HG03039 (cell line): ENCODE results near the gene SEMA4A.
"Not testable (repeated sequence)": the region's sequence is repeated elsewhere in the genome, so short reads cannot be mapped to it uniquely, and the experiment has no call there.

ENCODE experiments used
- ATAC-seq: cut with Tn5 transposase; IDR thresholded peaks from one replicate; pipeline ENCODE4 v1.9.1; 2021; ENCODE audit warnings: mild to moderate bottlenecking, moderate library complexity; ENCODE audit not compliant: unreplicated experiment

SEMA4A gene

GRCh38 chr1:156153362-156153761 is at the start of gene SEMA4A:
TSS of gene SEMA4A (plus strand) at chr1:156153585. CDS start at chr1:156154579, 994 bp downstream.
- no peak for ATAC-seq

- ATAC-seq, result no peak
Measured at GRCh38 chr1:156104065-156104810, 49.1 kb upstream of the SEMA4A start.

- ATAC-seq, result no peak
Measured at GRCh38 chr1:156104861-156105832, 48.2 kb upstream of the SEMA4A start.

- ATAC-seq, result no peak
Measured at GRCh38 chr1:156106624-156107488, 46.5 kb upstream of the SEMA4A start.

GRCh38 chr1:156108057-156108456 is 45.3 kb upstream of the SEMA4A start:
- no peak for ATAC-seq

- ATAC-seq, result no peak
Measured at GRCh38 chr1:156108664-156109241, 44.6 kb upstream of the SEMA4A start.

GRCh38 chr1:156110252-156110651 is 43.1 kb upstream of the SEMA4A start:
- no peak for ATAC-seq

GRCh38 chr1:156111355-156111962 is 41.9 kb upstream of the SEMA4A start:
- ATAC-seq, result no peak

- ATAC-seq, result no peak
Measured at GRCh38 chr1:156112276-156113137, 40.9 kb upstream of the SEMA4A start.

- no peak for ATAC-seq
Measured at GRCh38 chr1:156113282-156113950, 40.0 kb upstream of the SEMA4A start.

- ATAC-seq, result peak; percentile 57
Measured at GRCh38 chr1:156114101-156114918, 39.1 kb upstream of the SEMA4A start, which contains the start of gene LMNA. TSS of gene LMNA (plus strand) at chr1:156114711. CDS start at chr1:156114919, 208 bp downstream.

GRCh38 chr1:156114919-156115513 is 38.4 kb upstream of the SEMA4A start:
- ATAC-seq, result peak; percentile 3

GRCh38 chr1:156115514-156116374 is 37.6 kb upstream of the SEMA4A start:
- ATAC-seq, result no peak

GRCh38 chr1:156116731-156117130 is 36.7 kb upstream of the SEMA4A start:
- not testable (repeated sequence) for ATAC-seq

- no peak for ATAC-seq
Measured at GRCh38 chr1:156117414-156118176, 35.8 kb upstream of the SEMA4A start.
